Neural crest cell (in vitro differentiated cells): ENCODE results near the gene ZBP1. TPM values are rescaled to one million over a fixed set of nuclear protein-coding genes. Genes with fewer than 3 reads are reported as not detected.

Source experiments
- DNase-seq: peaks from one replicate; pipeline ENCODE4 v3.0.0; 2021; ENCODE audit warnings: low read depth, mixed read lengths, low spot score
- H3K27ac Mint-ChIP-seq: one replicate; pipeline ENCODE4 v1.8.0; 2021; ENCODE audit warnings: mild to moderate bottlenecking, mixed read lengths; ENCODE audit not compliant: unreplicated experiment
- H3K27me3 Mint-ChIP-seq: 2 replicates; pipeline ENCODE4 v1.8.0; 2021; ENCODE audit warnings: low read depth, mild to moderate bottlenecking, mixed read lengths
- H3K36me3 Mint-ChIP-seq: 2 replicates; pipeline ENCODE4 v1.8.0; 2021; ENCODE audit warnings: low read depth, mild to moderate bottlenecking, mixed read lengths
- H3K4me1 Mint-ChIP-seq: 2 replicates; pipeline ENCODE4 v1.8.0; 2021; ENCODE audit warnings: mixed read lengths
- H3K4me3 Mint-ChIP-seq: one replicate; pipeline ENCODE4 v1.8.0; 2021; ENCODE audit warnings: mild to moderate bottlenecking, mixed read lengths
- H3K9me3 Mint-ChIP-seq: 2 replicates; pipeline ENCODE4 v1.8.0; 2021; ENCODE audit warnings: mixed read lengths
- total RNA-seq: library from RNA; stranded (reverse); gene quantifications from 2 replicates; pipeline ENCODE4 v1.2.1, GENCODE V29; 2021
- TF ChIP-seq, protein P1 (sequence below): fragments of 200-600 bp; sonication (generic); conservative IDR thresholded peaks from 2 replicates; pipeline ENCODE4 v1.5.0; 2021; ENCODE audit warnings: antibody characterized with exemption, mild to moderate bottlenecking

Gene ZBP1
- total RNA-seq, 1 donor from 2014 or later: not detected

DNA sequence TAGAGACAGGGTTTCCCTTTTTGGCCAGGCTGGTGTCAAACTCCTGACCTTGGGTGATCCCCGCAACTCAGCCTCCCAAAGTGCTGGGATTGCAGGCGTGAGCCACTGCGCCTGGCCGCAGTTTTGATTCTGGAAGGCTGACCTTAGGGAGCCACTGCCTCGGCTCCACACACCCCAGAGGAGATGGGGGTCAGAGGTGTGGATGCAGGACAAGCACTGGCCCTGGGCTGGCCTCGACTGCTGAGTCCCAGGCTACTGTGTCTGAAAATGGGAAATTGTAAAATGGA is 1.5 kb downstream of the ZBP1 start:
- H3K4me1 Mint-ChIP-seq: no peaks in the 10 kb centered on the region
- TF ChIP-seq, protein P1, sequence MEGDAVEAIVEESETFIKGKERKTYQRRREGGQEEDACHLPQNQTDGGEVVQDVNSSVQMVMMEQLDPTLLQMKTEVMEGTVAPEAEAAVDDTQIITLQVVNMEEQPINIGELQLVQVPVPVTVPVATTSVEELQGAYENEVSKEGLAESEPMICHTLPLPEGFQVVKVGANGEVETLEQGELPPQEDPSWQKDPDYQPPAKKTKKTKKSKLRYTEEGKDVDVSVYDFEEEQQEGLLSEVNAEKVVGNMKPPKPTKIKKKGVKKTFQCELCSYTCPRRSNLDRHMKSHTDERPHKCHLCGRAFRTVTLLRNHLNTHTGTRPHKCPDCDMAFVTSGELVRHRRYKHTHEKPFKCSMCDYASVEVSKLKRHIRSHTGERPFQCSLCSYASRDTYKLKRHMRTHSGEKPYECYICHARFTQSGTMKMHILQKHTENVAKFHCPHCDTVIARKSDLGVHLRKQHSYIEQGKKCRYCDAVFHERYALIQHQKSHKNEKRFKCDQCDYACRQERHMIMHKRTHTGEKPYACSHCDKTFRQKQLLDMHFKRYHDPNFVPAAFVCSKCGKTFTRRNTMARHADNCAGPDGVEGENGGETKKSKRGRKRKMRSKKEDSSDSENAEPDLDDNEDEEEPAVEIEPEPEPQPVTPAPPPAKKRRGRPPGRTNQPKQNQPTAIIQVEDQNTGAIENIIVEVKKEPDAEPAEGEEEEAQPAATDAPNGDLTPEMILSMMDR: no peak
- no peaks in the 10 kb centered on the region for H3K36me3 Mint-ChIP-seq
- no peak overlapping the region for H3K4me3 Mint-ChIP-seq
- DNase-seq: no peak
- no peak overlapping the region for H3K27ac Mint-ChIP-seq
- H3K9me3 Mint-ChIP-seq: no peaks in the 10 kb centered on the region
- H3K27me3 Mint-ChIP-seq: peaks cover 18% of the 10 kb centered on the region

DNA sequence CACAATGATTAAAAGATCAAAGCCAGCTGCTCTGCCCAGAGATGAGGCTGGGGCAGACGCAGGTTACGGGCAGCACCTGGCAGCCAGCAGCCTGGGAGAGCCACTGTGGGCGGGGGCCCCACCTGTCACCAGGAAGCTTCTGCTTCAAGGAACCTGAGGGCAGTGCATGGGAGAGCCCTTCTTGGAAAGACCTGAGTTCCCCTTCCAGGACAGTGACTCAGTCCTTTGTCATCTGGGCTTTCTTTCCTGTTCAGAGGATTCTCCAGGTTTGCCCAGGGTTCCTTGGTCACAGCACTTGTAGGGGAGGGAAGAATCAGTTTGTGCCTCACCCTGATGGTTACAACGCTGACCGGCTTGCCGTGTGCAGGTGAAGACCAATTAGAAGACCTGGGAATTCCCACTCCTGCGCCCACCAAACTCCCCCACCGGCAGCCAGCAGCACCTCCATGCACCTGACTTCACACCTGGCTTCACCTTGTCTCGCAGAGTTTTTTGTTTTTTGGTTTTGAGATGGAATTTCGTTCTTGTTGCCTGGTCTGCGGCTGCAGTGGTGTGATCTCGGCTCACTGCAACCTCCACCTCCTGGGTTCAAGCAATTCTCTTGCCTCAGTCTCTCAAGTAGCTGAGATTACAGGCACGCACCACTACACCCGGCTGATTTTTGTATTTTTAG is 2.0 kb downstream of the ZBP1 start:
- Mint-ChIP-seq H3K36me3 (no peaks in the 10 kb centered on the region), H3K4me1 (no peaks in the 10 kb centered on the region), H3K27ac (no peak overlapping the region), H3K9me3 (no peaks in the 10 kb centered on the region), H3K27me3 (peaks cover 18% of the 10 kb centered on the region), H3K4me3 (no peak overlapping the region)
- TF ChIP-seq, protein P1: no peak
- DNase-seq: no peak

DNA sequence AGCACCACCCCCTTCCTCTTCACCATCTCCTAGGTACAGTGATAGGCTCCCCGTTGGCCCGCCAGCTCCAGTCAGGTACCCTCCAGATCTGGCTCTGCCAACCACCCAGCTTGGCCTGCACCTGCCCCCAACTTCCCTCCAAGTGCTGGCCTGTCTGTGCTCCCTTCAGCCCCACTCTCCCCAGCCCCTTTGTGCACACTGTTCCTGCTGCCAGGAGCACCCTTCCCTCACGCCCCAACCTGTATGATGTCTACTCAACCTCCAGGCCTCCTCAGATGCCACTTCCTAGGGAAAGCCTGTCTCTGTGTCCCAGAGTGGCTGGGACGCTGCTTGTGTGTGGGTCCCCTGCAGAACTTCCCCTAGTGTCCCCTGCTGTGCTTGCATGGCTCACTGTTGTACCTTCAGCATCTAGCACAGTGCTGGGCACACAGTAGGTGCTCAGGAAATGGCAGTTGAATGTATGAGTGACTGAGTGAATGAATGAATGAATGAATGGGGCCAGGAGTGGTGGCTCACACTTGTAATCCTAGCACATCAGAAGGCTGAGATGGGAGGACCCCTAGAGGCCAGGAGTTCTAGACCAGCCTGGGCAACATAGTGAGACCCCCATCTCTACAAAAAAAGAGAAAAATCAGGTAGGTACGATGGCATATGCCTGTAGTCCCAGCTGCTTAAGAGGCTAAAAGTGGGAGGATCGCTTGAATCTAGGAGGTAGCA is 3.0 kb downstream of the ZBP1 start:
- DNase-seq: no peak
- Mint-ChIP-seq H3K27me3 (peaks cover 18% of the 10 kb centered on the region), H3K36me3 (no peaks in the 10 kb centered on the region), H3K4me1 (no peaks in the 10 kb centered on the region), H3K4me3 (no peak overlapping the region), H3K9me3 (no peaks in the 10 kb centered on the region), H3K27ac (no peak overlapping the region)
- TF ChIP-seq, protein P1: no peak

DNA sequence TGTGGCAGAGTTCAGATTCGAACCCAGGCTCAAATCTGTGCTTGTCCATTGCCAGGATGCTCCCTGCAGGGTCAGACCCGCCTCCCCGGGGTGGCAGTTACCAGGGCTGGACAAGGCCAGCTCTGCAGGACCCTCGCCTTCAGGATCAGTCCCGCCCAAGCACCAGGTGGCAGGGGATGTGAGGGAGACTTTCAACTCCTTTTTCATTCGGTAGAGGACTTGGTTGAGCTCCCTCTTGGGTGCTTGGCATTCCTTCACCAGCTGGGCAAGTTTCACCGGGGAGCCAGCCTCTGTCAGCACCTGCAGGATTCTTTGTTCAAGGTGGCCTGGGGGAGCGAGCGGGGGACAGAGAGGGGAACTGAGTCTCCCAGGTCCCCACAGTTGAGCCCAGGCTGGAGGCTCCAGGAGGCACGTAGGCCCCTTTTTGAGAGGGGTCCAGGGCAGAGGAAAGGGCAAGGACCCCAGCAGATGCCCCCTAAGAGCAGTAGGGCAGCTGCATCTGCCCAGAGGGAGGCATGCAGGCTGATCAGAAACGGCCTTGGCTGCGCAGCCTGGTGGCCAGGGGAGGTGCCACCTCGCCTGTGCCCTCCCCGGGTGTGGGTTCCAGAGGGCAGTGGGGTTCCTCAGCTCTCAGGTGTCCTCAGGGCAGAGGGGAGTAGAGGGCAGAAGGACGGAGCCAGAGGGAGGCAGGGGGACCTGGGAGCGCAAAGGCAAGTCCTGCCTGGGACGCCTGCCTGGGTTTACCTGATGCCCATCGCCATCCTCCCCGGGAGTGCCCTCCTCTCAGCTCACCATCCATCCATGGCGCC is 3.9 kb downstream of the ZBP1 start:
- peak overlapping the region; percentile 57 for H3K27ac Mint-ChIP-seq
- no peak overlapping the region for H3K4me3 Mint-ChIP-seq
- peaks cover 18% of the 10 kb centered on the region for H3K27me3 Mint-ChIP-seq
- TF ChIP-seq, protein P1: no peak
- no peaks in the 10 kb centered on the region for H3K4me1 Mint-ChIP-seq
- no peak for DNase-seq
- H3K9me3 Mint-ChIP-seq: no peaks in the 10 kb centered on the region
- H3K36me3 Mint-ChIP-seq: no peaks in the 10 kb centered on the region

DNA sequence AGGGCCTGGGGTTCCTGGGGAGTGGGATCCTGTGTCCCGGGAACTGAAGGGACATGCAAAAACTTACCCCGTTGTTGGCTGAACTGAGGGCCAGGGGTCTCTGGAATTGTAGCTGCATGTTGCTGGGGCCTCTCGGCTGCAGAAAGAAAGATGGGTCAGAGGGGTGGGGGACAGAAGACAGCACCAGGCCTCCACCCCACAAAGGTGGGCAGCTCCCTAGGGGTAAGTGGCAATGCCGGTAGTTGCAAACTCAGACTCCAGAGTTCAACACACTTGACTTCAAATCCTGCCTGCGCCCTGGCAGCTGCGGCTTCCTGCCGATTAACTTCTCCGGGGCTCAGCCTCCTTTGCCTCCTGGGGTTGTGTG is 4.8 kb downstream of the ZBP1 start:
- DNase-seq: no peak
- Mint-ChIP-seq H3K27me3 (peaks cover 18% of the 10 kb centered on the region), H3K36me3 (no peaks in the 10 kb centered on the region), H3K4me3 (no peak overlapping the region), H3K27ac (no peak overlapping the region), H3K4me1 (no peaks in the 10 kb centered on the region), H3K9me3 (no peaks in the 10 kb centered on the region)
- TF ChIP-seq, protein P1: no peak
